ENCODE measurements around the gene MLC1.

MLC1 gene

DNA sequence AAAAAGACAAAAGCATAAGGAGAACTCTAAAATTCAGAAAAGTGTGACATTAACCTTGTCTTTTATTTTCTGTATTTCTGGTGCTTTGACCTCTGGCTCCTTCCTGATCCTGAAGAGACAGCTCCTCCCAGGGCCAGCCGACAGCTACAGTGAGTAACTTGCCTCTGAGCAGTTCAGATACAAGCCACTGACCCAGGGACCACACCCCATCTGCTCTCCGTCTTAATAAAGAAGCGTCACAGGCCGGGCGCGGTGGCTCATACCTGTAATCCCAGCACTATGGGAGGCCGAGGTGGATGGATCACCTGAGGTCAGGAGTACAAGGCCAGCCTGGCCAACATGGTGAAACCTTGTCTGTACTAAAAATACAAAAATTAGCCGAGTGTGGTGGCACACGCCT, 6.5 kb downstream of the MLC1 start:
- in situ Hi-C loops (cut with HindIII; ENCODE audit: low sequenced_read_pairs) = no loop called here

DNA sequence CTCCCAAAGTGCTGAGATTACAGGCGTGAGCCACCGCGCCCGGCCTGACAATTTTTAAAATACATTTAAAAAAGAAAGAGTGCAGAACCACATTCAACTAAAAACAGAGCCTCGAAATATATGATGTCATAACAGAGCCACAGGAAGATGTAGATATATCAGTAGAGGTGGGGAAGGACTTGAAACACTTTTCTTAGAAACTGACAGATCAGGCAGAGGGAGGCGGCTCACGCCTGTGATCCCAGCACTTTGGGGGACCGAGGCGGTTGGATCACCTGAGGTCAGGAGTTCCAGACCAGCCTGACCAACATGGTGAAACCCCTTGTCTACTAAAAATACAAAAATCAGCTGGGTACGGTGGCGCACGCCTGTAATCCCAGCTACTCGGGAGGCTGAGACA, 7.0 kb downstream of the MLC1 start:
- in situ Hi-C loops (cut with HindIII; ENCODE audit: low sequenced_read_pairs) = no loop called here

DNA sequence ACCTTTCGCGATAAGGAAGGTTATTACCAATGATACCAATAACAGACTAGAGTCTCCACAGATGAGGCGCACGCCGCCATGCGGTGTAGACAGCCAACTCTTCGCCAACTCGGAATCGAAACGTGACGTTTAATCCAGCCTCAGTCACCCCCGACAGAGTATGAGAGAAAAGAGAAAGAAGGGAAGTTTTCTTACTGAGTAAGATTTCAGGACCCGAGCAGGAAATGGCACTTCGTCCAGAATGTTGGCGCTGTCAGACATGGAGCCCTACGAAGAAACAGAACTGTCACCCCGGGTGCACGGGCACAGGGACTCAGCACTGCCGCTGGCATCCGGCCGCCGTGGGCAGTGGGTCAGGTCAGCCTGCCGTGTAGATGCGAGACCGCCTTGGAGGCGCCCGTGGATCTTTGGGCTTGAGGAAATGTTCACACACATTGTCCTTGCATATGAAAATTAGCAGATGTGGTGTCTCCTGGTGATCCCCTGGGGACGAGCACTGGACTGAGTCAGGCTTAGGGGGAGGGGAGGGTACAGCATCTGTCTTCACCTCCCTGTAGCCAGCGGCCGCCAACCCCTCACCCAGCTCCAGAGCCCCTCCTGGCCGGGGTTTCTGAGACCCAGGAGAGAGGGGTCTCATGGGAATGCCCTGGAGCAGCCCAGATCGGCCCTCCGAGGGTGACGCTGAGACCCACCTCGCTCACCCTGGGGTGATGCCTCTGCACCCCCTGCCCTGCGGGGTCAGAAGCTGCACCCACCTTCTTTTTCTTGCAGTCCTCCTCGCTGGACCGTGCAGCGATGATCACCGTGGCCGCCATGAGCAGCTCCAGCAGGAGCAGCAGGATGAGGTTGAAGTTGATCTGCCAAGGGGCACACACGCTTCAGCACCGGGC, 8.3 kb downstream of the MLC1 start:
- in situ Hi-C loops (cut with HindIII; ENCODE audit: low sequenced_read_pairs) = no loop called here

- in situ Hi-C loops (cut with HindIII; ENCODE audit: low sequenced_read_pairs) = no loop called here
These were observed 10.4 kb downstream of the MLC1 start for GRCh38 chr22:50074551-50075530.

GRCh38 chr22:50074056-50074455, 11.2 kb downstream of the MLC1 start:
- in situ Hi-C loops (cut with HindIII; ENCODE audit: low sequenced_read_pairs) = no loop called here

DNA sequence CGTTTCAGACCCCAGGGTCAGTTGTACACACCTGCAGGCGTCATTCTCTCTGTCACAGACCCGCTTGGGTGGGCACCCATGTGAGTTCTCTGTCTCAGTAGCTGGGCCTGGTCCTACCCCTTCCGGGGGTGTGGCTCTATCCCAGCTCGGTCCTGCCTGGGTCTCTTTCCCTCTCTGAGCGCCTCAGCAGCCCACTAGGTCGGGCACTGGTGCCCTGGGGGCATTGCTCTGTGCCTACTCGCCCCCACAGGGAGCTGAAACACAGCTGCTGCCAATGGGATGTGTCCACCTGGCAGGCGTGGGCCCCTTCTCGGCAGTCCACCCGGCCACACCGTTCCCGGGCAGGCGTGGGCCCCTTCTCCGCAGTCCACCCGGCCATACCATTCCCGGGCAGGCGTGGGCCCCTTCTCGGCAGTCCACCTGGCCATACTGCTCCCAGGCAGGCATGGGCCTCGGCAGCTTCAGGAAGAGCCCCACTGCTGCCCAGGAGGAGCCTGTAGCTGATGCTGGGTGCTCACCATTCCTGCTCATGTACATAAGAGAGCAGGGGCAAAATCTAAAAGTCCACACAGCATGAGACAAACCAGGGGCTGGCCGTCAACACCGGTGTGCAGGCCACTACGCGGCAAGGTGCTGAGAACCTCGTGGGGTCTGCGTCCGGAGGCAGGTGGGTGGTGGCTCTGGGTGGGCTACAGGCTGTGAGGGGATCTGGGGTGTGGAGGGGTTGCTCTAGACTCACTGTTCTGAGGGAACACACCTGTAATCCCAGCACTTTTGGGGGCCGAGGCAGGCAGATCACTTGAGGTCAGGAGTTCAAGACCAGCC, 12.3 kb downstream of the MLC1 start:
- in situ Hi-C loops (cut with HindIII; ENCODE audit: low sequenced_read_pairs) = no loop called here

DNA sequence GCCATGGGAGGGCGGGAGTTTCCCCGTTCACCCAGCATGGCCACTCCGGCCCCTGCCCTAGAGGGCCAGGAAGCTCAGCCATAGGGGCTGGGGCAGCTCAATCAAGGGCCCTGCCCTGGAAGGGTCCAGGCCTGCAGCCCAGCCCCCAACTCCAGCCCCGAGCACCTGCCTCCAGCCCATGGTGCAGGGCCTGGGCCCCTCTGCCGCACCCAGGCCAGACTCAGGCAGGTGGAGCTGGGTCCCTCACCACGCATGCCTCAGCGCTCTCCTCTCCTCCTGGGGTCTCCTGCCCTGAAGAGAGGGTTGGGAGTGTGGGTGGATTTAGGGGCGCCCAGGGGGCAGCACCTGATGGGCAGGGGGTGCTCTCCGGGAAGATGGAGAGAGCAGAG, 13.1 kb downstream of the MLC1 start:
- in situ Hi-C loops (cut with HindIII; ENCODE audit: low sequenced_read_pairs) = no loop called here

DNA sequence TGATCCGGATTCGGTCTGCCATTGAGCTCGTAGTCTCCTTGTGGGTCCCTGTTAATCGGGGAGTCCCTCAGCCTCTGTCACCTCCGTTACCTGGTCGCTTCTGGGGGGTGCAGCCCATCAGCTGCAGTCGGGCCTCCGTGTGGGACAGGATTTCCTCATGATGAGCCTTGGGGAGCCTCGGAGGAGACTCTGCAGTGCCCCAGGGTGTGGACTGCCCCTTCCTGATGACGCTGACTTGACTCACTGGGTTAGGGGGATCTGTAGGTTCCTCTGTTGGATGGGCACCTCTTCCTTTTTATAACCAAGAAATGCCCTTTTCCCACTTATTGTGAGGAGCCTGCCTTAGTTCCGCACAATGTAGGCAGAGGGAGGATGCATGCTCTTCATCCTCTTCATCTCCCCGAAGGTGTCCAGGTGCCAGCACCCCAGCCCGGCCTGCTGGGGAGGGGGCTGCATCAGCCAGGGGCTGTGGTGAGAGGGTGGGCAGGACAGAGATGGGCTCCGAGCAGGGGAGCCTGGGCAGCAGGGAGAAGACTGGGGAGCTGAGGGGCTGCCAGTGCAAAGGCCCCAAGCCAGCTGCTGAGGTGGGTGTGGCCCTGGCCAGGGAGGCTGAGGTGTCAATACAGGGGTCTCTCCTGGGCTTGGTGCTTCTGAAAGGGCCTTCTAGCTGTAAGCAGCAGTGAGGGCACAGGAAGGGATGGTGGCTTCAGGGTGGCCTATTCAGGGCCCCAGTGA, 13.6 kb downstream of the MLC1 start:
- in situ Hi-C loops (cut with HindIII; ENCODE audit: low sequenced_read_pairs) = no loop called here

DNA sequence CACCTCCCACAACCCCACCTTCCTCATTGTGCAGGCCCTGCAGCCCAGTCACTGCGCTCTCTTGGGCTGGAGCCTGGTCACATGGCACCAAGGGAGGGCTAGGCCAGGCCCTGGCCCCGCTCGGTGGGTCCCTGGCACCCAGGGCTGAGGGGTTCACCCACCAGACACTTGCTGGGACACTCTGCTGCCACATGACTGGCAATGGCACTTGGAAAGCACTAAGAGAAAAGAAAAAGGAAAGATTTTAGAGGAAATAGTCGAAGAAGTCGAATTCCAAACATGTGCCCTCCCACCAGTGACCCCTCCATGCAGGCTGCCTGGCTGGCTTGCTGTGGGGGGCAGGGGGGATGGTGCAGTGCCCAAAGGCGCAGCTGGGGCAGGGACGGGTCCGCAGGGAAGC, 14.9 kb downstream of the MLC1 start:
- in situ Hi-C loops (cut with HindIII; ENCODE audit: low sequenced_read_pairs) = no loop called here

DNA sequence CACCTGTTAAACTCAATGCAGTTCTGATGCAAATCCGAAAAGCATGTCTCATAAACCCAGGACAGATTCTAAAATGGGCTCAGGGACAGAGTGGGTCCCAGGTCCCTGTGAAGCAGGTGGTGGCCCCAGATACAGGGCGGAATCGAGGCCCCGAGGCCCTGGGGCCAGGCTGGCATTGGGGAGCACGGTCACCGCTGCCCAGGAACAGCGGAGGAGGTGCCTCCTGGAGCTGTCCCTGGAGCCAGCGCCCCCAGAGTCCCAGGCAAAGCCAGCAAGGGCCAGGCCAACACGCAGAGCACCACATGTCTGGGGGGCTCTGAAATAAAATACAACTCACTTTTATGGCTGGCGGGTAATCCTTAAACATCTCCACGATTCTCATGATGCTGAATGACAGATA, 17.1 kb downstream of the MLC1 start:
- in situ Hi-C loops (cut with HindIII; ENCODE audit: low sequenced_read_pairs) = no loop called here

- in situ Hi-C loops (cut with HindIII; ENCODE audit: low sequenced_read_pairs) = no loop called here
These were observed 18.0 kb downstream of the MLC1 start for GRCh38 chr22:50067244-50067643.

- in situ Hi-C loops (cut with HindIII; ENCODE audit: low sequenced_read_pairs) = no loop called here
These were observed 20.8 kb downstream of the MLC1 start for GRCh38 chr22:50064453-50064852.

GRCh38 chr22:50063589-50064393, 21.4 kb downstream of the MLC1 start:
- in situ Hi-C loops (cut with HindIII; ENCODE audit: low sequenced_read_pairs) = no loop called here

DNA sequence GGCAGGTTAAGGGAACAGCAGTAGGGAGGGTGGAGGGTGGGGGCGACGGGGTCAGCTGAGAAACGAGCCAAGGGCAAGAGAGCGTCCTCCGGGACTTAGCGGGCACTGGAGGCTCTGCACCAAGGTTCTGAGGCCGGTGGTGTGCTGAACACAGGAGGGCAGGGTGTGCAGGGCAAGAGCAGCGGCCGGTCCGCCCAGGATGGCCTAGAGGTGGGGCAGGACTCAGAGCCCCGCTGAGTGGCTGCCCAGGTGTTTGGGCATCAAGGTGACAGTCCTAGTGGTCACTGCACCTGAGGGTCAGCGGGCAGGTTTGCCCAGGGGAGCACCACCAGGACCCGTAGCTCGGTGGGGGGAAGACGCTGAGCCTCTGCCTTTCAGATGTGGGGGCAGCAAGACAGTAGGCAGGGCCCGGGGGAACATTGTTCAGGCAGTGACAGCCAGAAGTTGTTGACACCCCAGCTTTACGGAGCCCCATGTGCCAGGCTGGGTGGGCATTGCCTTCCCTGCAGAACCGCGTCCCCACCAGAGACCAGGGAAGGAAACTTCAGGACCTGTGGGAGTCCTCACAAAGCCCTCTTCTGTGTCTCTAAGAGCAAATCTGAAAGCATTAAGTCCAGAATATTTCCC, 22.6 kb downstream of the MLC1 start:
- in situ Hi-C loops (cut with HindIII; ENCODE audit: low sequenced_read_pairs) = no loop called here

GRCh38 chr22:50061824-50062355, 23.3 kb downstream of the MLC1 start:
- in situ Hi-C loops (cut with HindIII; ENCODE audit: low sequenced_read_pairs) = no loop called here

- in situ Hi-C loops (cut with HindIII; ENCODE audit: low sequenced_read_pairs) = no loop called here
These were observed 23.9 kb downstream of the MLC1 start for GRCh38 chr22:50061141-50061823.

DNA sequence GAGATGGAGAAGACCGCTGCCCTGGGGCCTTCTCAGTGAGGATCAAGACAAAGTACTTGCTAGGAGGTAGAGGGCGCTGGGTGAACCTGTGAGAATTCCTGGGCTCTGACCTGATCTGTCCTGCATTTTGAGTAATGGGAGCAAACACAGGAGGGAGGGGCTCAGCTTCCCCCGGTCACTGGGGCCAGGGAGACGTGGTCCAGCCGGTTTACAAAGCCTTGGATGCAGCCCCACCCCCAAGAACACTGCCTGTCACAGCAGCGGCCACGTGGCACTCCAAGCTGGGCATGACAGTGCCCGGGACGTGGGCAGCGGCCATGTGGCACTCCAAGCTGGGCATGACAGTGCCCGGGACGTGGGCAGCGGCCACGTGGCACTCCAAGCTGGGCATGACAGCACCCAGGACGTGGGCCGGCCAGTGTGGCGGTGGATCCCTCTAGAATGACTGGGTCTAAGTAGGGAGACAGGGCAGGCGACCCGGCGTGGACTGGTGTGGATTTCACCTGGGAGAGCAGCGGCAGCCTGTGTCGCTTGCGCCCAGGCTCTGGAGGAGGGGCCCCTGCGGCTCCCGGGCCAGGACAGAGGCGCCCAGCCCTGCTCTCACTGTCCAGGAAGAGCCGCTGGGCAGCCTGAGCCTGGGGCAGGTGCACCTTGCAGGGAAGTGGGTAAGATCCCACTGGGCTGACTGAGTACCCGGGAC, 24.6 kb downstream of the MLC1 start:
- in situ Hi-C loops (cut with HindIII; ENCODE audit: low sequenced_read_pairs) = no loop called here

GRCh38 chr22:50059881-50060262, 25.4 kb downstream of the MLC1 start:
- in situ Hi-C loops (cut with HindIII; ENCODE audit: low sequenced_read_pairs) = no loop called here
